K562 (cell line): ENCODE results near the gene FAM161B. TPM values are rescaled to one million over a fixed set of nuclear protein-coding genes. Genes with fewer than 3 reads are reported as not detected.
"Not testable (repeated sequence)": the region's sequence is repeated elsewhere in the genome, so short reads cannot be mapped to it uniquely, and the experiment has no call there.

Experiments used
- ATAC-seq: fragments of 200-7000 bp; cut with Tn5 transposase; 3 replicates; pipeline ENCODE4 v1.9.1; 2020; ENCODE audit warnings: moderate library complexity
- BruUV-seq: library from RNA; stranded (reverse); fragments of 400-500 nt; replicated peaks from 2 replicates; lab custom pipeline; 2021; lab: Mats Ljungman, UMichigan
- CTCF ChIA-PET: fragments of 300-600 bp; formaldehyde crosslinking; extraction: SDS; loops from one replicate; lab custom pipeline; 2021; ENCODE audit warnings: low intra/inter-chr PET ratio; lab: Yijun Ruan, JAX
- POLR2A ChIA-PET: fragments of 300-600, 350-650 bp; sonication (Branson Sonifier 250); formaldehyde crosslinking; extraction: SDS; loops from one replicate; lab custom pipeline; 2021; ENCODE audit warnings: antibody characterized with exemption, inconsistent platforms; lab: Yijun Ruan, JAX
- DNase-seq, 4 experiments: peaks; one replicate each; pipeline versions ENCODE4 v3.0.0 to v3.0.0-alpha.2; 2011 to 2018; ENCODE audit warnings: low spot score in 3 of 4, mixed read lengths in 3 of 4; ENCODE audit errors: extremely low read depth in 1 of 4
- FAIRE-seq: peaks from 2 replicates; lab custom pipeline; 2011; peaks lifted over from hg19 to GRCh38; lab: Jason Lieb, UNC
- H2AFZ ChIP-seq: 2 replicates; pipeline ENCODE4 v1.6.0; 2011; ENCODE audit warnings: low read depth, low read length, control low read depth, inconsistent platforms
- H3K27ac ChIP-seq: fragments of 200-600 bp; 3 replicates; pipeline ENCODE4 v1.8.0; 2011; ENCODE audit warnings: low read depth, mild to moderate bottlenecking, control low read depth, inconsistent platforms, low read length, moderate library complexity, mixed read lengths; ENCODE audit errors: extremely low read depth
- H3K27me3 ChIP-seq, 2 experiments: fragments of 300-600 bp in 1 of 2; 2 replicates in 1 of 2; 3 replicates in 1 of 2; pipeline versions ENCODE4 v1.6.0 to v1.8.0; 2011; ENCODE audit warnings: inconsistent platforms in 2 of 2, low read length in 2 of 2, mild to moderate bottlenecking in 1 of 2, mixed read lengths in 1 of 2, moderate library complexity in 1 of 2; ENCODE audit not compliant: control insufficient read depth in 2 of 2, insufficient read depth in 2 of 2
- H3K36me3 ChIP-seq: fragments of 300-600 bp; 3 replicates; pipeline ENCODE4 v1.8.0; 2011; ENCODE audit warnings: mild to moderate bottlenecking, low read length, inconsistent platforms; ENCODE audit not compliant: control insufficient read depth, insufficient read depth
- H3K4me1 ChIP-seq, 2 experiments: fragments of 200-600 bp in 1 of 2; replicated peaks in 1 of 2; 2 replicates in 1 of 2; 3 replicates in 1 of 2; pipeline versions ENCODE4 v1.5.1 to v1.8.0; 2011; ENCODE audit warnings: inconsistent platforms in 2 of 2, low read length in 2 of 2, mild to moderate bottlenecking in 1 of 2, mixed read lengths in 1 of 2, moderate library complexity in 1 of 2; ENCODE audit not compliant: control insufficient read depth in 2 of 2, insufficient read depth in 2 of 2
- H3K4me2 ChIP-seq: 2 replicates; pipeline ENCODE4 v1.6.1; 2011; ENCODE audit warnings: low read length, control low read depth, inconsistent platforms, mixed read lengths; ENCODE audit not compliant: insufficient read depth
- H3K4me3 ChIP-seq: fragments of 200-600 bp; sonication (generic), shearing (Covaris generic); 2 replicates; pipeline ENCODE4 v1.5.1; 2016; ENCODE audit warnings: control low read depth, inconsistent platforms
- H3K79me2 ChIP-seq: fragments of 200-600 bp; 3 replicates; pipeline ENCODE4 v1.8.0; 2011; ENCODE audit warnings: low read length, inconsistent platforms; ENCODE audit not compliant: control insufficient read depth, insufficient read depth
- H3K9ac ChIP-seq, 2 experiments: 2 replicates each; pipeline versions ENCODE4 v1.6.0 to v1.6.1; 2011; ENCODE audit warnings: low read depth in 2 of 2, low read length in 2 of 2, control low read depth in 1 of 2, inconsistent platforms in 1 of 2, mild to moderate bottlenecking in 1 of 2, mixed read lengths in 1 of 2; ENCODE audit not compliant: insufficient read depth in 1 of 2
- H3K9me1 ChIP-seq: one replicate; pipeline ENCODE4 v1.6.0; 2011; ENCODE audit warnings: inconsistent platforms, mild to moderate bottlenecking, low read length, moderate library complexity; ENCODE audit not compliant: control insufficient read depth, insufficient read depth
- H3K9me3 ChIP-seq: replicated peaks from 2 replicates; pipeline ENCODE4 v1.5.1; 2011; ENCODE audit warnings: low read depth, low read length, inconsistent platforms; ENCODE audit not compliant: control insufficient read depth, insufficient read depth
- H4K20me1 ChIP-seq: replicated peaks from 2 replicates; pipeline ENCODE4 v1.6.1; 2011; ENCODE audit warnings: low read length, inconsistent platforms, mixed read lengths; ENCODE audit not compliant: control insufficient read depth, insufficient read depth
- HDAC2 ChIP-seq: fragments of 450-650 bp; IDR thresholded peaks from 2 replicates; pipeline ENCODE4 v1.6.1; 2016; ENCODE audit warnings: mild to moderate bottlenecking
- SNIP1 ChIP-seq: fragments of 450-650 bp; IDR thresholded peaks from 2 replicates; pipeline ENCODE4 v1.7.1; 2017; ENCODE audit warnings: low read depth, mild to moderate bottlenecking
- STAT5A ChIP-seq: IDR thresholded peaks from 2 replicates; pipeline ENCODE4 v1.6.1; 2012; ENCODE audit warnings: low read length, inconsistent platforms, borderline replicate concordance
- ZNF217 ChIP-seq: sonication (generic); formaldehyde crosslinking; IDR thresholded peaks from 2 replicates; pipeline ENCODE4 v1.8.0; 2022; ENCODE audit warnings: mild to moderate bottlenecking, missing genetic modification reagents
- WGBS: fragments of 100-300 bp; shearing (Covaris generic); methylation state at CpG from one replicate; pipeline ENCODE4 v1.1.6; 2016; ENCODE audit warnings: low coverage, mixed read lengths; ENCODE audit not compliant: insufficient coverage; ENCODE audit errors: missing lambda C conversion rate; 5-methylcytosine and 5-hydroxymethylcytosine counted together
- in situ Hi-C: fragments of 300-500 bp; cut with MboI; formaldehyde crosslinking; loops from 4 replicates; pipeline ENCODE4 v1.15.0; 2018; ENCODE audit warnings: inconsistent platforms, mixed read lengths
- intact Hi-C: fragments of 100-400 bp; cut with micrococcal nuclease; formaldehyde crosslinking; loops from 2 replicates; pipeline ENCODE4 v1.14.2; 2022
- polyA plus RNA-seq, 8 experiments: library from polyadenylated mRNA; depleted of rRNA in 4 of 8; stranded (reverse) in 5 of 8; unstranded in 3 of 8; fragments of >200 nt; fragmentation: Nextera tagmentation in 2 of 8; fragmentation: Illumina TruSeq in 1 of 8; extraction: Ambion mirVana in 2 of 8; extraction: Trizol in 1 of 8; gene quantifications; 2 replicates each; pipeline versions ENCODE4 v1.2.1 to v1.2.3, GENCODE V29; 2011 to 2014; ENCODE audit warnings: inconsistent platforms in 1 of 8, missing spikeins in 1 of 8
- total RNA-seq, 7 experiments: library from RNA; depleted of rRNA in 6 of 7; stranded (reverse); fragments of >200 nt in 6 of 7; fragmentation: Illumina TruSeq in 2 of 7; extraction: Trizol in 2 of 7; gene quantifications; 2 replicates each; pipeline versions ENCODE4 v1.2.1 to v1.2.3, GENCODE V29; 2011 to 2021; ENCODE audit warnings: low replicate concordance in 1 of 7
- TF ChIP-seq, protein P1 (sequence below): fragments of 200-600 bp; sonication (generic); IDR thresholded peaks from one replicate; pipeline ENCODE4 v1.6.1; 2012; ENCODE audit warnings: mild to moderate bottlenecking, low read depth, low read length, inconsistent platforms

Gene FAM161B
- total and polyA plus RNA-seq, 9 of the 15 experiments (the other 6 are each of a cell fraction or from before 2014, with no cell fraction given), result 0.15 to 1.3 (median 0.84) TPM

DNA sequence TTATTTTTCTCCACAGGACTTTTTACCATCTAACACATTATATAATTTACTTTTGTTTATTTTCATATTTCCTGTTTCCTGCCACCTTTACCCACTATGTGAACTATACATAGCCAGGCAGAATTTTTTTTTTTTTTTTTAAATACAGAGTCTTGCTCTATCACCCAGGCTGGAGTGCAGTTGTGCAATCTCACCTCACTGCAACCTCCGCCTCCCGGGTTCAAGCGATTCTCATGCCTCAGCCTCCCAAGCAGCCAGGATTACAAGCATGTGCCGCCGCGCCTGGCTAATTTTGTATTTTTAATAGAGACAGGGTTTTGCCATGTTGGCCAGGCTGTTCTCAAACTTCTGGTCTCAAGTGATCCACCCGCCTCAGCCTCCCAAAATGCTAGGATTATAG is 45.0 kb upstream of the FAM161B start:
- H3K79me2 ChIP-seq, H3K9me1 ChIP-seq, FAIRE-seq, H2AFZ ChIP-seq, H4K20me1 ChIP-seq, H3K4me3 ChIP-seq, in situ Hi-C loops, H3K4me2 ChIP-seq, H3K4me1 ChIP-seq, H3K9me3 ChIP-seq, DNase-seq, H3K27me3 ChIP-seq, CTCF ChIA-PET, H3K27ac ChIP-seq, POLR2A ChIA-PET, H3K9ac ChIP-seq, ATAC-seq, BruUV-seq, intact Hi-C loops: not testable (repeated sequence)
- peaks cover 18% of the 10 kb centered on the region; the same call in 2 of the 3 replicates for H3K36me3 ChIP-seq
- WGBS, result 92% methylated on average over 7 of the region's 7 CpGs

DNA sequence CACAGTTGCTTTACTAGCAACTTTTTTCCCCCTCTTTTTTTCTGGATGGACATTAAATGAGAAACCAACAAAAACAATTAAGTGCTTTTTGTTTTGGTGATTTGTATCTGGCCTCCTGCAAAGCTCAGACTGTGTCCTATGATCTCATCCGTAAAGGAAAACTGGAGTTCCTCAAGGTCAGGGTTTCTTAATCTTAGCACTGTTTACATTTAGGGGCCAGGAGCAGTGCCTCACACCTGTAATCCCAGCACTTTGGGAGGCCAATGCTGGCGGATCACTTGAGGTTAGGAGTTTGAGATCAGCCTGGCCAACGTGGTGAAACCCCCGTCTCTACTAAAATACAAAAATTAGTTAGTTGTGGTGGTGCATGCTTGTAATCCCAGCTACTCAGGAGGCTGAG is 41.2 kb upstream of the FAM161B start:
- Histone ChIP-seq H3K4me2 (no peak overlapping the region), H3K27ac (no peak overlapping the region), H3K4me3 (no peak overlapping the region), H4K20me1 (no peaks in the 10 kb centered on the region), H2AFZ (no peak overlapping the region), H3K4me1 (no peaks in the 10 kb centered on the region), H3K9ac (no peak overlapping the region), H3K36me3 (peaks cover 25% of the 10 kb centered on the region; the same call in 2 of the 3 replicates), H3K9me3 (no peaks in the 10 kb centered on the region), H3K27me3 (no peaks in the 10 kb centered on the region), H3K9me1 (no peaks in the 10 kb centered on the region), H3K79me2 (no peaks in the 10 kb centered on the region)
- in situ Hi-C loops (no loop called here), intact Hi-C loops (no loop called here)
- CTCF ChIA-PET, result no interaction called here
- DNase-seq (no peak), ATAC-seq (no peak), FAIRE-seq (no peak)
- POLR2A ChIA-PET, result interaction anchor here (0.6 to 1.0 kb wide), 2 partner anchors 24 to 74 kb away, joined by 3 read pairs; no protein-coding TSS in a partner anchor
- WGBS, result 56% methylated on average over 4 of the region's 4 CpGs
- no TSS peak for BruUV-seq
- TF ChIP-seq HDAC2 (no peak), STAT5A (no peak), ZNF217 (no peak), SNIP1 (no peak)
- TF ChIP-seq, protein P1, sequence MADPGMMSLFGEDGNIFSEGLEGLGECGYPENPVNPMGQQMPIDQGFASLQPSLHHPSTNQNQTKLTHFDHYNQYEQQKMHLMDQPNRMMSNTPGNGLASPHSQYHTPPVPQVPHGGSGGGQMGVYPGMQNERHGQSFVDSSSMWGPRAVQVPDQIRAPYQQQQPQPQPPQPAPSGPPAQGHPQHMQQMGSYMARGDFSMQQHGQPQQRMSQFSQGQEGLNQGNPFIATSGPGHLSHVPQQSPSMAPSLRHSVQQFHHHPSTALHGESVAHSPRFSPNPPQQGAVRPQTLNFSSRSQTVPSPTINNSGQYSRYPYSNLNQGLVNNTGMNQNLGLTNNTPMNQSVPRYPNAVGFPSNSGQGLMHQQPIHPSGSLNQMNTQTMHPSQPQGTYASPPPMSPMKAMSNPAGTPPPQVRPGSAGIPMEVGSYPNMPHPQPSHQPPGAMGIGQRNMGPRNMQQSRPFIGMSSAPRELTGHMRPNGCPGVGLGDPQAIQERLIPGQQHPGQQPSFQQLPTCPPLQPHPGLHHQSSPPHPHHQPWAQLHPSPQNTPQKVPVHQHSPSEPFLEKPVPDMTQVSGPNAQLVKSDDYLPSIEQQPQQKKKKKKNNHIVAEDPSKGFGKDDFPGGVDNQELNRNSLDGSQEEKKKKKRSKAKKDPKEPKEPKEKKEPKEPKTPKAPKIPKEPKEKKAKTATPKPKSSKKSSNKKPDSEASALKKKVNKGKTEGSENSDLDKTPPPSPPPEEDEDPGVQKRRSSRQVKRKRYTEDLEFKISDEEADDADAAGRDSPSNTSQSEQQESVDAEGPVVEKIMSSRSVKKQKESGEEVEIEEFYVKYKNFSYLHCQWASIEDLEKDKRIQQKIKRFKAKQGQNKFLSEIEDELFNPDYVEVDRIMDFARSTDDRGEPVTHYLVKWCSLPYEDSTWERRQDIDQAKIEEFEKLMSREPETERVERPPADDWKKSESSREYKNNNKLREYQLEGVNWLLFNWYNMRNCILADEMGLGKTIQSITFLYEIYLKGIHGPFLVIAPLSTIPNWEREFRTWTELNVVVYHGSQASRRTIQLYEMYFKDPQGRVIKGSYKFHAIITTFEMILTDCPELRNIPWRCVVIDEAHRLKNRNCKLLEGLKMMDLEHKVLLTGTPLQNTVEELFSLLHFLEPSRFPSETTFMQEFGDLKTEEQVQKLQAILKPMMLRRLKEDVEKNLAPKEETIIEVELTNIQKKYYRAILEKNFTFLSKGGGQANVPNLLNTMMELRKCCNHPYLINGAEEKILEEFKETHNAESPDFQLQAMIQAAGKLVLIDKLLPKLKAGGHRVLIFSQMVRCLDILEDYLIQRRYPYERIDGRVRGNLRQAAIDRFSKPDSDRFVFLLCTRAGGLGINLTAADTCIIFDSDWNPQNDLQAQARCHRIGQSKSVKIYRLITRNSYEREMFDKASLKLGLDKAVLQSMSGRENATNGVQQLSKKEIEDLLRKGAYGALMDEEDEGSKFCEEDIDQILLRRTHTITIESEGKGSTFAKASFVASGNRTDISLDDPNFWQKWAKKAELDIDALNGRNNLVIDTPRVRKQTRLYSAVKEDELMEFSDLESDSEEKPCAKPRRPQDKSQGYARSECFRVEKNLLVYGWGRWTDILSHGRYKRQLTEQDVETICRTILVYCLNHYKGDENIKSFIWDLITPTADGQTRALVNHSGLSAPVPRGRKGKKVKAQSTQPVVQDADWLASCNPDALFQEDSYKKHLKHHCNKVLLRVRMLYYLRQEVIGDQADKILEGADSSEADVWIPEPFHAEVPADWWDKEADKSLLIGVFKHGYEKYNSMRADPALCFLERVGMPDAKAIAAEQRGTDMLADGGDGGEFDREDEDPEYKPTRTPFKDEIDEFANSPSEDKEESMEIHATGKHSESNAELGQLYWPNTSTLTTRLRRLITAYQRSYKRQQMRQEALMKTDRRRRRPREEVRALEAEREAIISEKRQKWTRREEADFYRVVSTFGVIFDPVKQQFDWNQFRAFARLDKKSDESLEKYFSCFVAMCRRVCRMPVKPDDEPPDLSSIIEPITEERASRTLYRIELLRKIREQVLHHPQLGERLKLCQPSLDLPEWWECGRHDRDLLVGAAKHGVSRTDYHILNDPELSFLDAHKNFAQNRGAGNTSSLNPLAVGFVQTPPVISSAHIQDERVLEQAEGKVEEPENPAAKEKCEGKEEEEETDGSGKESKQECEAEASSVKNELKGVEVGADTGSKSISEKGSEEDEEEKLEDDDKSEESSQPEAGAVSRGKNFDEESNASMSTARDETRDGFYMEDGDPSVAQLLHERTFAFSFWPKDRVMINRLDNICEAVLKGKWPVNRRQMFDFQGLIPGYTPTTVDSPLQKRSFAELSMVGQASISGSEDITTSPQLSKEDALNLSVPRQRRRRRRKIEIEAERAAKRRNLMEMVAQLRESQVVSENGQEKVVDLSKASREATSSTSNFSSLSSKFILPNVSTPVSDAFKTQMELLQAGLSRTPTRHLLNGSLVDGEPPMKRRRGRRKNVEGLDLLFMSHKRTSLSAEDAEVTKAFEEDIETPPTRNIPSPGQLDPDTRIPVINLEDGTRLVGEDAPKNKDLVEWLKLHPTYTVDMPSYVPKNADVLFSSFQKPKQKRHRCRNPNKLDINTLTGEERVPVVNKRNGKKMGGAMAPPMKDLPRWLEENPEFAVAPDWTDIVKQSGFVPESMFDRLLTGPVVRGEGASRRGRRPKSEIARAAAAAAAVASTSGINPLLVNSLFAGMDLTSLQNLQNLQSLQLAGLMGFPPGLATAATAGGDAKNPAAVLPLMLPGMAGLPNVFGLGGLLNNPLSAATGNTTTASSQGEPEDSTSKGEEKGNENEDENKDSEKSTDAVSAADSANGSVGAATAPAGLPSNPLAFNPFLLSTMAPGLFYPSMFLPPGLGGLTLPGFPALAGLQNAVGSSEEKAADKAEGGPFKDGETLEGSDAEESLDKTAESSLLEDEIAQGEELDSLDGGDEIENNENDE, result no peak
